Prostate gland (tissue), 2 donors: ENCODE data around the gene PEX19. TPM values are rescaled to one million over a fixed set of nuclear protein-coding genes. Genes with fewer than 3 reads are reported as not detected.
A peak's percentile ranks its signal among the peaks of the same experiment; 100 is the strongest.

Source experiments
- DNase-seq: peaks from one replicate; pipeline ENCODE4 v3.0.0-alpha.2; 2019; ENCODE audit warnings: low spot score
- H3K27ac ChIP-seq, 2 donors: fragments of 200-600 bp; sonication (generic); 2 replicates each; pipeline ENCODE4 v1.5.1; 2017 to 2019
- H3K27me3 ChIP-seq: fragments of 200-600 bp; sonication (generic); replicated peaks from 2 replicates; pipeline ENCODE4 v1.5.1; 2019; ENCODE audit not compliant: insufficient read depth
- H3K36me3 ChIP-seq, 2 donors: fragments of 200-600 bp; sonication (generic); 1 replicate in 1 of 2; 2 replicates in 1 of 2; pipeline versions ENCODE4 v1.5.1 to v1.8.1; 2017 to 2019
- H3K4me1 ChIP-seq: fragments of 200-600 bp; sonication (generic); replicated peaks from 2 replicates; pipeline ENCODE4 v1.5.1; 2019
- H3K4me3 ChIP-seq, 2 donors: fragments of 200-600 bp; sonication (generic); 2 replicates each; pipeline ENCODE4 v1.5.1; 2017 to 2019
- H3K9me3 ChIP-seq: fragments of 200-600 bp; sonication (generic); 2 replicates; pipeline ENCODE4 v1.5.1; 2017
- CTCF ChIP-seq, 4 experiments: fragments of 200-600 bp in 2 of 4; fragments of 450-650 bp in 2 of 4; sonication (generic) in 2 of 4; IDR thresholded peaks; 1 replicate in 3 of 4; 2 replicates in 1 of 4; pipeline ENCODE4 v1.5.1; 2016 to 2019; ENCODE audit warnings: antibody characterized with exemption in 4 of 4, mild to moderate bottlenecking in 2 of 4, moderate library complexity in 2 of 4
- POLR2A ChIP-seq: fragments of 450-650 bp; IDR thresholded peaks from one replicate; pipeline ENCODE4 v1.6.1; 2016; ENCODE audit warnings: antibody characterized with exemption, mild to moderate bottlenecking
- POLR2AphosphoS5 ChIP-seq: sonication (generic); formaldehyde crosslinking; IDR thresholded peaks from one replicate; pipeline ENCODE4 v1.6.1; 2017; ENCODE audit warnings: antibody characterized with exemption
- WGBS: methylation state at CpG from one replicate; pipeline ENCODE4 v1.1.5; 2018; 5-methylcytosine and 5-hydroxymethylcytosine counted together
- intact Hi-C: fragments of 100-400 bp; cut with DNase I; formaldehyde crosslinking; loops from one replicate; pipeline ENCODE4 v1.14.2; 2022
- total RNA-seq, 2 donors: library from RNA; depleted of rRNA; stranded (reverse); fragments of >200 nt; gene quantifications; one replicate each; pipeline ENCODE4 v1.1.0, GENCODE V29; 2016

The PEX19 gene
- 10 to 100 TPM; 49.6 to 61.0 TPM for total RNA-seq

GRCh38 chr1:160284782-160285344, at the start of gene PEX19:
PEX19 (minus strand) TSS chr1:160285133; CDS start chr1:160285124, 9 bp downstream.
- H3K27ac ChIP-seq: peak within 1 kb of the TSS; percentile 70 to 77
- peaks cover 9 to 16% of the 10 kb centered on the region in 2 donors for H3K36me3 ChIP-seq
- H3K4me1 ChIP-seq: peaks cover 6% of the 10 kb centered on the region
- peak in 1 of 4 experiments; percentile 23 for TF ChIP-seq CTCF (IDR thresholded peaks at IDR 0.05)
- TF ChIP-seq POLR2A: peak; percentile 60
- peak; percentile 99 for TF ChIP-seq POLR2AphosphoS5
- peak; percentile 94 for DNase-seq
- peak within 1 kb of the TSS; percentile 50 to 80 for H3K4me3 ChIP-seq
- intact Hi-C loops: no loop called here
- no peaks in the 10 kb centered on the region for H3K27me3 ChIP-seq
- under 1% methylated on average over 27 of the region's 27 CpGs for WGBS
- no peaks in the 10 kb centered on the region for H3K9me3 ChIP-seq

GRCh38 chr1:160332516-160332915, 47.6 kb upstream of the PEX19 start:
- no peak for DNase-seq
- no peak overlapping the region for H3K27ac ChIP-seq
- TF ChIP-seq CTCF (IDR thresholded peaks at IDR 0.05) (no peak), POLR2A (no peak), POLR2AphosphoS5 (no peak)
- intact Hi-C loops: no loop called here
- no peak overlapping the region for H3K4me3 ChIP-seq
- no peaks in the 10 kb centered on the region for H3K27me3 ChIP-seq
- H3K9me3 ChIP-seq: no peaks in the 10 kb centered on the region
- H3K4me1 ChIP-seq: no peaks in the 10 kb centered on the region
- peaks cover 0 to 14% of the 10 kb centered on the region in 2 donors for H3K36me3 ChIP-seq

GRCh38 chr1:160330119-160330518, 45.2 kb upstream of the PEX19 start:
- no peak for DNase-seq
- H3K36me3 ChIP-seq: peaks cover 0 to 14% of the 10 kb centered on the region in 2 donors
- H3K4me3 ChIP-seq: no peak overlapping the region
- intact Hi-C loops: no loop called here
- no peak overlapping the region for H3K27ac ChIP-seq
- no peaks in the 10 kb centered on the region for H3K27me3 ChIP-seq
- H3K4me1 ChIP-seq: no peaks in the 10 kb centered on the region
- H3K9me3 ChIP-seq: no peaks in the 10 kb centered on the region
- TF ChIP-seq POLR2AphosphoS5: no peak
- no peak for TF ChIP-seq POLR2A
- no peak for TF ChIP-seq CTCF (IDR thresholded peaks at IDR 0.05)

GRCh38 chr1:160328184-160328583, 43.3 kb upstream of the PEX19 start:
- H3K4me3 ChIP-seq: no peak overlapping the region
- TF ChIP-seq POLR2AphosphoS5: no peak
- TF ChIP-seq POLR2A: no peak
- no peak for TF ChIP-seq CTCF (IDR thresholded peaks at IDR 0.05)
- no peaks in the 10 kb centered on the region for H3K9me3 ChIP-seq
- no peak overlapping the region for H3K27ac ChIP-seq
- H3K4me1 ChIP-seq: no peaks in the 10 kb centered on the region
- intact Hi-C loops: no loop called here
- H3K36me3 ChIP-seq: peaks cover 0 to 14% of the 10 kb centered on the region in 2 donors
- 64% methylated on average over 8 of the region's 8 CpGs for WGBS
- no peak for DNase-seq
- H3K27me3 ChIP-seq: no peaks in the 10 kb centered on the region

- intact Hi-C loops: no loop called here
- Histone ChIP-seq H3K4me3 (no peak overlapping the region), H3K36me3 (peaks cover 0 to 14% of the 10 kb centered on the region in 2 donors), H3K9me3 (no peaks in the 10 kb centered on the region), H3K4me1 (no peaks in the 10 kb centered on the region), H3K27me3 (no peaks in the 10 kb centered on the region), H3K27ac (no peak overlapping the region)
- no peak for DNase-seq
- 86% methylated on average over 5 of the region's 5 CpGs for WGBS
- no peak for TF ChIP-seq POLR2AphosphoS5
- TF ChIP-seq CTCF (IDR thresholded peaks at IDR 0.05): no peak
- TF ChIP-seq POLR2A: no peak
Measured at GRCh38 chr1:160326418-160326817, 41.5 kb upstream of the PEX19 start.
